Liver (tissue), 9 donors: ENCODE measurements around the gene RELN. TPM values are rescaled to one million over a fixed set of nuclear protein-coding genes. Genes with fewer than 3 reads are reported as not detected.

Source experiments
- DNase-seq: peaks from one replicate; pipeline ENCODE4 v3.0.0-alpha.2; 2017; ENCODE audit warnings: low spot score
- H3K27ac ChIP-seq, 2 donors: one replicate each; pipeline ENCODE4 v1.7.0; 2013; ENCODE audit warnings: inconsistent platforms in 2 of 2, low read length in 2 of 2, control low read depth in 1 of 2, low read depth in 1 of 2, mild to moderate bottlenecking in 1 of 2
- H3K27me3 ChIP-seq, 4 donors: one replicate each; pipeline versions ENCODE4 v1.6.1 to v1.7.0; 2013; ENCODE audit warnings: low read length in 3 of 4, inconsistent platforms in 1 of 4, mild to moderate bottlenecking in 1 of 4, moderate library complexity in 1 of 4; ENCODE audit not compliant: control insufficient read depth in 4 of 4, insufficient read depth in 4 of 4
- H3K36me3 ChIP-seq, 4 donors: one replicate each; pipeline versions ENCODE4 v1.6.1 to v1.7.0; 2013; ENCODE audit warnings: low read length in 3 of 4, mild to moderate bottlenecking in 3 of 4, low read depth in 1 of 4, moderate library complexity in 1 of 4; ENCODE audit not compliant: control insufficient read depth in 4 of 4, insufficient read depth in 3 of 4
- H3K4me1 ChIP-seq, 4 donors: one replicate each; pipeline versions ENCODE4 v1.6.1 to v1.7.0; 2013; ENCODE audit warnings: low read length in 3 of 4, mild to moderate bottlenecking in 3 of 4, moderate library complexity in 1 of 4; ENCODE audit not compliant: control insufficient read depth in 4 of 4, insufficient read depth in 4 of 4
- H3K4me3 ChIP-seq, 3 donors: one replicate each; pipeline versions ENCODE4 v1.6.1 to v1.7.0; 2013; ENCODE audit warnings: low read length in 3 of 3, control low read depth in 1 of 3, low read depth in 1 of 3, mild to moderate bottlenecking in 1 of 3
- H3K9ac ChIP-seq, 2 donors: one replicate each; pipeline ENCODE4 v1.7.0; 2013; ENCODE audit warnings: low read length in 2 of 2, mild to moderate bottlenecking in 2 of 2, moderate library complexity in 2 of 2, control low read depth in 1 of 2, low read depth in 1 of 2
- H3K9me3 ChIP-seq, 4 donors: one replicate each; pipeline versions ENCODE4 v1.6.1 to v1.7.0; 2013; ENCODE audit warnings: low read length in 3 of 4; ENCODE audit not compliant: control insufficient read depth in 4 of 4
- CTCF ChIP-seq: fragments of 150-350 bp; IDR thresholded peaks from 2 replicates; pipeline ENCODE4 v1.5.1; 2017; ENCODE audit warnings: improper control_type of control experiment, low read depth, low read length; ENCODE audit not compliant: missing input control
- FOXA1 ChIP-seq: IDR thresholded peaks from 2 replicates; pipeline ENCODE4 v1.6.1; 2016; ENCODE audit warnings: antibody characterized with exemption
- FOXA2 ChIP-seq: IDR thresholded peaks from 2 replicates; pipeline ENCODE4 v1.6.1; 2016; ENCODE audit warnings: antibody characterized with exemption
- GABPA ChIP-seq, 2 donors: IDR thresholded peaks in 1 of 2; conservative IDR thresholded peaks in 1 of 2; 2 replicates each; pipeline ENCODE4 v1.6.1; 2016; ENCODE audit warnings: antibody characterized with exemption in 2 of 2, mild to moderate bottlenecking in 1 of 2, moderate library complexity in 1 of 2
- HNF4A ChIP-seq, 2 donors: conservative IDR thresholded peaks; 2 replicates each; pipeline ENCODE4 v1.6.1; 2016; ENCODE audit warnings: antibody characterized with exemption in 2 of 2, mild to moderate bottlenecking in 2 of 2
- HNF4G ChIP-seq: IDR thresholded peaks from 2 replicates; pipeline ENCODE4 v1.6.1; 2016; ENCODE audit warnings: antibody characterized with exemption
- JUND ChIP-seq, 2 donors: IDR thresholded peaks; 2 replicates each; pipeline ENCODE4 v1.6.1; 2016; ENCODE audit warnings: antibody characterized with exemption in 2 of 2
- MAX ChIP-seq: IDR thresholded peaks from 2 replicates; pipeline ENCODE4 v1.6.1; 2016; ENCODE audit warnings: antibody characterized with exemption
- NR2F2 ChIP-seq: IDR thresholded peaks from 2 replicates; pipeline ENCODE4 v1.6.1; 2016; ENCODE audit warnings: antibody characterized with exemption
- REST ChIP-seq: IDR thresholded peaks from 2 replicates; pipeline ENCODE4 v1.6.1; 2016; ENCODE audit warnings: antibody characterized with exemption, mild to moderate bottlenecking
- RXRA ChIP-seq, 2 donors: IDR thresholded peaks; 2 replicates each; pipeline ENCODE4 v1.6.1; 2017 to 2018; ENCODE audit warnings: antibody characterized with exemption in 2 of 2, mild to moderate bottlenecking in 1 of 2
- SP1 ChIP-seq: IDR thresholded peaks from 2 replicates; pipeline ENCODE4 v1.6.1; 2018; ENCODE audit warnings: antibody characterized with exemption, mild to moderate bottlenecking
- YY1 ChIP-seq: IDR thresholded peaks from 2 replicates; pipeline ENCODE4 v1.6.1; 2016; ENCODE audit warnings: antibody characterized with exemption, mild to moderate bottlenecking
- WGBS: extraction: QIAGEN DNeasy Blood & Tissue Kit; methylation state at CpG from one replicate; pipeline ENCODE4 v1.1.7; 2013; 5-methylcytosine and 5-hydroxymethylcytosine counted together
- polyA plus RNA-seq, 2 donors: library from polyadenylated mRNA; stranded (reverse) in 1 of 2; unstranded in 1 of 2; fragments of 200-250 nt in 1 of 2; fragments of >200 nt in 1 of 2; fragmentation: Nextera tagmentation in 1 of 2; extraction: Ambion mirVana in 1 of 2; gene quantifications; one replicate each; pipeline versions ENCODE4 v1.2.1 to v1.2.3, GENCODE V29; 2013 to 2015
- total RNA-seq, 2 donors: library from RNA; depleted of rRNA; stranded (reverse); fragments of >200 nt; gene quantifications; one replicate each; pipeline ENCODE4 v1.2.3, GENCODE V29; 2014
- donor health status: healthy.
- donor health status: healthy.
- donor health status: healthy.
- donor health status: healthy.
- donor health status: healthy.

The RELN gene
- total and polyA plus RNA-seq, 4 donors: 10.0 to 69.8 (median 28.4) TPM

- no peak for TF ChIP-seq REST
Observed at GRCh38 chr7:103539875-103540274, 449.6 kb downstream of the RELN start (continued).

- H3K4me1 ChIP-seq: no peaks in the 10 kb centered on the region
- no peaks in the 10 kb centered on the region for H3K36me3 ChIP-seq
- WGBS: 86% methylated on average over 11 of the region's 11 CpGs
- H3K9ac ChIP-seq: no peak overlapping the region
- no peaks in the 10 kb centered on the region for H3K9me3 ChIP-seq
- DNase-seq: no peak
- TF ChIP-seq CTCF: no peak
- no peak overlapping the region for H3K27ac ChIP-seq
- H3K27me3 ChIP-seq: no peaks in the 10 kb centered on the region
- no peak overlapping the region for H3K4me3 ChIP-seq
Observed at GRCh38 chr7:103538964-103539709, 450.3 kb downstream of the RELN start.

GRCh38 chr7:103533761-103534160 lies 455.7 kb downstream of the RELN start:
- no peaks in the 10 kb centered on the region for H3K27me3 ChIP-seq
- no peak overlapping the region for H3K4me3 ChIP-seq
- no peak overlapping the region for H3K9ac ChIP-seq
- no peak overlapping the region for H3K27ac ChIP-seq
- no peak for DNase-seq
- no peaks in the 10 kb centered on the region for H3K9me3 ChIP-seq
- no peaks in the 10 kb centered on the region for H3K36me3 ChIP-seq
- WGBS: 86% methylated on average over 4 of the region's 4 CpGs
- no peaks in the 10 kb centered on the region for H3K4me1 ChIP-seq
- TF ChIP-seq NR2F2 (no peak), JUND (IDR thresholded peaks at IDR 0.05) (no peak), RXRA (IDR thresholded peaks at IDR 0.05) (no peak), MAX (no peak), FOXA1 (no peak), FOXA2 (no peak)

- WGBS: 90% methylated on average over 5 of the region's 5 CpGs
- TF ChIP-seq HNF4A (conservative IDR thresholded peaks at IDR 0.05): no peak
- no peak for TF ChIP-seq MAX
- TF ChIP-seq RXRA (IDR thresholded peaks at IDR 0.05): no peak
- no peak for TF ChIP-seq REST
- no peak for TF ChIP-seq GABPA (IDR thresholded peaks at IDR 0.05 in 1 of 2, conservative IDR thresholded peaks at IDR 0.05 in 1 of 2)
- no peak for TF ChIP-seq HNF4G
- no peak for TF ChIP-seq SP1
- no peak for TF ChIP-seq YY1
- Histone ChIP-seq H3K27ac (no peak overlapping the region), H3K9ac (no peak overlapping the region), H3K27me3 (no peaks in the 10 kb centered on the region), H3K4me1 (no peaks in the 10 kb centered on the region), H3K4me3 (no peak overlapping the region), H3K36me3 (no peaks in the 10 kb centered on the region), H3K9me3 (no peaks in the 10 kb centered on the region)
- DNase-seq: no peak
Observed at GRCh38 chr7:103532955-103533354, 456.5 kb downstream of the RELN start.
